Neural crest cell (in vitro differentiated cells): ENCODE data around the gene SPRTN. TPM values are rescaled to one million over a fixed set of nuclear protein-coding genes. Genes with fewer than 3 reads are reported as not detected.
A peak's percentile ranks its signal among the peaks of the same experiment; 100 is the strongest.

Source experiments
- DNase-seq: peaks from one replicate; pipeline ENCODE4 v3.0.0; 2021; ENCODE audit warnings: low read depth, mixed read lengths, low spot score
- H3K27ac Mint-ChIP-seq: one replicate; pipeline ENCODE4 v1.8.0; 2021; ENCODE audit warnings: mild to moderate bottlenecking, mixed read lengths; ENCODE audit not compliant: unreplicated experiment
- H3K27me3 Mint-ChIP-seq: 2 replicates; pipeline ENCODE4 v1.8.0; 2021; ENCODE audit warnings: low read depth, mild to moderate bottlenecking, mixed read lengths
- H3K36me3 Mint-ChIP-seq: 2 replicates; pipeline ENCODE4 v1.8.0; 2021; ENCODE audit warnings: low read depth, mild to moderate bottlenecking, mixed read lengths
- H3K4me1 Mint-ChIP-seq: 2 replicates; pipeline ENCODE4 v1.8.0; 2021; ENCODE audit warnings: mixed read lengths
- H3K4me3 Mint-ChIP-seq: one replicate; pipeline ENCODE4 v1.8.0; 2021; ENCODE audit warnings: mild to moderate bottlenecking, mixed read lengths
- H3K9me3 Mint-ChIP-seq: 2 replicates; pipeline ENCODE4 v1.8.0; 2021; ENCODE audit warnings: mixed read lengths
- total RNA-seq: library from RNA; stranded (reverse); gene quantifications from 2 replicates; pipeline ENCODE4 v1.2.1, GENCODE V29; 2021
- TF ChIP-seq, protein P1 (sequence below): fragments of 200-600 bp; sonication (generic); conservative IDR thresholded peaks from 2 replicates; pipeline ENCODE4 v1.5.0; 2021; ENCODE audit warnings: antibody characterized with exemption, mild to moderate bottlenecking

SPRTN gene
- total RNA-seq, 1 donor from 2014 or later, result 17.2 TPM

DNA sequence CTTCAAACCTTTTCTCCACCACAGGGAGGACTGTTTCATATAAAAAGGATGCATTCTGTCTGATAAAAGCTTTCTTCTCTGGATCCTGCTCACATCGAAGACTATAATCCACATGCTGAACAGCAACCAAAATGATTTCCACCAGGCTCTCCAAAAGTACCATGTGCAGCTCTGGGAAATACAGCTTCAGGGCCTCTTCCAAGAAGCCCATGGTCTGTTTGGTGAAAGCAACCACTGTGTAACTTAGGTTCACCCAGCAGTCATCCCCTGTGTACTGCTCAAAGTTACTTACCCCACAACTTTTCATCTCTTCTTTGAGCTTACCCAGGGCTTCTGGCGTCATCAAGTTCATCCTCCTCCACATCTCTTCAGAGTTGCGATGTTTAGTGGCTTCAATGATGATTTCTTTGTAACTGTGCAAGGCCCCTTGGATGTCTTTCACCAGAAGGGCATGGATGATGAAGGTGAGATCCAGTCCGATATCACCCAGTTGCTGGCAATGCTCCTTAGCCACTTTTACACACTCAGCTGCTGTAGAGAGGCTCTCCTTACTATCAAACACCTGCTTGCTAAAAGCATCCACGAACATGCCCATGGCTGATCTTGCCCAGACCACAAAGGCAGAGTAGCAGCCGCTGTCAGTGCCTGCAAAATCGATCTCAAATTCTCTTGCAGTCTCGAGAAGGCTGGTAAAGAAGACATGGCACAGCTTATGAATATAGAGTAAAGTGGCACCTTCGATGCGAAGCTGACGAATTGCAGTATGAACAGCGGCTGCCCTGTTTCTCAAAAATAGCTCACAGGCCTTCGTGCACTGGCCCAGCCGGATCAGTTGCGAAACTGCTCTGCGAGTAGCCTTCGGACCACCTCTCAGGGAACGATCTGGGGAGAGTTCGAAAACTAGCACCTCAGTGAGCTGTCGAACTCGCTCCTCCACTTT lies 2.2 kb upstream of the SPRTN start:
- Mint-ChIP-seq H3K4me1 (peaks cover 60% of the 10 kb centered on the region), H3K27ac (no peak overlapping the region), H3K27me3 (peaks cover 2% of the 10 kb centered on the region)

DNA sequence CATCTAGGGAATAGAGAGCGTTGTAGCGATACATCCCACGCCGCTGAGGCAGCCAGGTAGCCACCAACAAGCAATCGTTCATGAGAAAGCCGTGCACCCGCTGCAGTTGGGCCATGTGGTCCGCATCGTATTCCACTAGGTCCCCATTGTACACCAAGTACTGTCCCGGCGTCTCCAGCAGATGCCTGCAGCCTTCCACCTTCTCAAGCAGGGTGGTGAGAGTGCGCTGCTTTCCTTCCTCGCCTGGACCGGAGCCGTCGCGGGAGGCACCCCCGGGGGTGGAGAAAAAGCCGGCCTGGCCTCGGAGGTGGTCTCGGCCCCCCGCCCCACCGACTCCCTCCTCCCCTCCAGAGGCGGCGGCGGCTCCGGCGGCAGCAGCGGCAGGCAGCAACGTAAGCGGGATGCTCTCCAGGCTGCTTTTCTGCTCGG lies 1.0 kb upstream of the SPRTN start:
- TF ChIP-seq, protein P1, sequence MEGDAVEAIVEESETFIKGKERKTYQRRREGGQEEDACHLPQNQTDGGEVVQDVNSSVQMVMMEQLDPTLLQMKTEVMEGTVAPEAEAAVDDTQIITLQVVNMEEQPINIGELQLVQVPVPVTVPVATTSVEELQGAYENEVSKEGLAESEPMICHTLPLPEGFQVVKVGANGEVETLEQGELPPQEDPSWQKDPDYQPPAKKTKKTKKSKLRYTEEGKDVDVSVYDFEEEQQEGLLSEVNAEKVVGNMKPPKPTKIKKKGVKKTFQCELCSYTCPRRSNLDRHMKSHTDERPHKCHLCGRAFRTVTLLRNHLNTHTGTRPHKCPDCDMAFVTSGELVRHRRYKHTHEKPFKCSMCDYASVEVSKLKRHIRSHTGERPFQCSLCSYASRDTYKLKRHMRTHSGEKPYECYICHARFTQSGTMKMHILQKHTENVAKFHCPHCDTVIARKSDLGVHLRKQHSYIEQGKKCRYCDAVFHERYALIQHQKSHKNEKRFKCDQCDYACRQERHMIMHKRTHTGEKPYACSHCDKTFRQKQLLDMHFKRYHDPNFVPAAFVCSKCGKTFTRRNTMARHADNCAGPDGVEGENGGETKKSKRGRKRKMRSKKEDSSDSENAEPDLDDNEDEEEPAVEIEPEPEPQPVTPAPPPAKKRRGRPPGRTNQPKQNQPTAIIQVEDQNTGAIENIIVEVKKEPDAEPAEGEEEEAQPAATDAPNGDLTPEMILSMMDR, result no peak
- H3K36me3 Mint-ChIP-seq, result peaks cover 5% of the 10 kb centered on the region
- H3K27me3 Mint-ChIP-seq, result peaks cover 2% of the 10 kb centered on the region
- no peaks in the 10 kb centered on the region for H3K9me3 Mint-ChIP-seq
- no peak for DNase-seq
- H3K4me3 Mint-ChIP-seq, result peak overlapping the region; percentile 96
- peak overlapping the region; percentile 98 for H3K27ac Mint-ChIP-seq
- H3K4me1 Mint-ChIP-seq, result peaks cover 60% of the 10 kb centered on the region

More for the DNA sequence above, 2.2 kb upstream of the SPRTN start:
- peaks cover 2% of the 10 kb centered on the region for H3K36me3 Mint-ChIP-seq
- TF ChIP-seq, protein P1, result no peak
- no peaks in the 10 kb centered on the region for H3K9me3 Mint-ChIP-seq
- peak overlapping the region; percentile 96 for H3K4me3 Mint-ChIP-seq
- DNase-seq, result no peak

DNA sequence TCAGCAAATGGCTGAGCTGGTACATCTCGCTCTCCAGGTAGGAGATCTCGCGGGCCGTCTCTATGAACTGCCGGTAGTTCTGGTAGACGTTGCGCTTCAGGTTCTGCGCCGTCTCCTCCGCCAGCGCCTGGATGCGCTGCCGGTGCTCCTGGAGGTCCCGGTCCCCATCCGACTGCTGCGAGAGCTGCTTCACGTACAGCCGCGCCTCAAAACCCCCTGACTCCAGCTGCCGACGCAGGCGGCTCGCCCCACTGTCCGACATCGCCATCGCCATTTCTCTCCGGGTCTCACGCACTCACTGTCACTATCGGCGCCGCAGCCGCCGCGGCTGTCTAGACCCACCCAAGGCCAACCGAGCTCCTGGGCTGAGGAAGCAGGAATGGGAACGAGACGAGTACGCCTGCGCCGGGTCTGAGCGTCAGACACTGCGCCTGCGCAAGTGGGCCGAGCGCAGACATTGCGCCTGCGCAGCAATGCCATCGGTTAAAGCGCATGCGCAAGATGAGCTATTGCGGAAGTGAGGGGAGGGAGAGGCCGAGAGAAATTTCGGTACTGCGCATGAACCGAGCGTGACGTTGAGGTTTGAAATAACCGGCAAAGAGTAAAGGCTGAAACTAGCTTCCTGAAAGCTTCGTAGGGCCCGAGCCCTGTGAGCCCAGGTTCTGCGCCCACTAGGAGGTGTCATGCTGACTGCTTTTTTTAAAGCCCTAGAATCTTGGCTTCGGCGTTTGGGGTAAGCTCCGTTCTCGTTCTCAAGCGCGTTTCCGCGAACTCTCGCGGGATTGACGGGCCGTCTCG lies 422 bp upstream of the SPRTN start, which contains the start of gene EXOC8:
Gene EXOC8 (minus strand): TSS at position 381 of the 798 bp plus-strand sequence. CDS start 107 bp downstream, at position 274.
- peaks cover 60% of the 10 kb centered on the region for H3K4me1 Mint-ChIP-seq
- no peaks in the 10 kb centered on the region for H3K9me3 Mint-ChIP-seq
- peak within 1 kb of the TSS; percentile 98 for H3K27ac Mint-ChIP-seq
- peaks cover 6% of the 10 kb centered on the region for H3K36me3 Mint-ChIP-seq
- DNase-seq, result peak; percentile 99
- peaks cover 2% of the 10 kb centered on the region for H3K27me3 Mint-ChIP-seq
- TF ChIP-seq, protein P1, result no peak
- peak within 1 kb of the TSS; percentile 96 for H3K4me3 Mint-ChIP-seq

DNA sequence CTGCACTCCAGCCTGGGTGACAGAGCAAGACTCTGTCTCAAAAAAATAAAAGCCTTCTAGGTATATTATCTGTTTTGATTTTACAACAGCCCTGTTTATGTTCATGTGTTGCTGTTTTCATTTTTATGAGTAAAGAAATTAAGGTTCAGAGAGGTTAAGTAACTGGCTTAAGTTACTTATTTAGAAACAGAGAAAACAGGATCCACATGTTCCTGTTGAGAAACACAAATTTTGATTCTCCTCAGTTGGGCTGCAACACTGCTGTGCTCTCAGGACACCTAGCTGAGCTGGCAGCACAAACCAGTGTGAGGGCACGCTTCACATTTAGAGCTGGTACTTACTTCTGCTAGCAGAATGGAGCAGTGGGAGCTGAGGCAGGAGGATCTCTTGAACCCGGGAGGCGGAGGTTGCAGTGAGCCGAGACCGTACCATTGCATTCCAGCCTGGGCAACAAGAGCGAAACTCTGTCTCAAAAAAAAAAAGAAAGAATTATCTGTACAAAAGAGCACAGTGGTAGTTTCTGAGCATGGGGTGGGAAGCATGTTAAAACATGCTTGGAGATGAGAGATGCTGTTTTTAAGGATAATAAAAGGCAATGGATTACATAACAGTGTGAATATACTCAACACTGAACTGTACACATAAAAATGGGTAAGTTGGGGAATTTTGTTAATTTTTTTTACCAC lies 2.4 kb downstream of the SPRTN start:
- H3K27ac Mint-ChIP-seq, result no peak overlapping the region
- H3K27me3 Mint-ChIP-seq, result peaks cover 2% of the 10 kb centered on the region
- no peaks in the 10 kb centered on the region for H3K9me3 Mint-ChIP-seq
- DNase-seq, result no peak
- H3K36me3 Mint-ChIP-seq, result peaks cover 8% of the 10 kb centered on the region
- peak overlapping the region; percentile 21 for H3K4me3 Mint-ChIP-seq
- TF ChIP-seq, protein P1, result no peak
- H3K4me1 Mint-ChIP-seq, result peaks cover 38% of the 10 kb centered on the region

DNA sequence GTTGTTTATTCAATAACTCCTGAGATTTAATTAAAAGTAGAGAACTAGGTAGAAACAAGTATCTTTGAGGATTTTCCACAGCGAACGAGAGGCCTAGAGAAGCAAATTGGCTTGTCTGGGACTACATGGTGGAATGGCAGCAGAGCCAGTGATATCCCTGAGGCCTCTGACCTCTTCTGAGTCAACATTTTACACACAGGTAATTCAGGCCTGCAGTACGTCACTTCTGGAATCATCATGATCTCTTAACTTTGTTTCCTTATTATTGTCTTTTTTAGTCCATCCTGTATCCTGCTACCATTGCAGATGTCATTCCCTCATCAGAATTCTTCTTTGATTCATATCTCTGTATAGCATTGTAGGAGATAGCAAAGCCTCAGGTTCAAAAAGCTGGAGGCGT lies 9.9 kb downstream of the SPRTN start:
- TF ChIP-seq, protein P1, result no peak
- H3K4me3 Mint-ChIP-seq, result no peak overlapping the region
- no peaks in the 10 kb centered on the region for H3K4me1 Mint-ChIP-seq
- H3K27ac Mint-ChIP-seq, result no peak overlapping the region
- no peaks in the 10 kb centered on the region for H3K27me3 Mint-ChIP-seq
- peaks cover 5% of the 10 kb centered on the region for H3K36me3 Mint-ChIP-seq
- H3K9me3 Mint-ChIP-seq, result no peaks in the 10 kb centered on the region
- no peak for DNase-seq
